IPS-11a (cell line): ENCODE data around the gene PHACTR3.

Experiments used
- H3K4me3 ChIP-seq: one replicate; pipeline ENCODE4 v1.5.1; 2013; ENCODE audit warnings: low read depth, low read length, control low read depth

PHACTR3 gene

DNA sequence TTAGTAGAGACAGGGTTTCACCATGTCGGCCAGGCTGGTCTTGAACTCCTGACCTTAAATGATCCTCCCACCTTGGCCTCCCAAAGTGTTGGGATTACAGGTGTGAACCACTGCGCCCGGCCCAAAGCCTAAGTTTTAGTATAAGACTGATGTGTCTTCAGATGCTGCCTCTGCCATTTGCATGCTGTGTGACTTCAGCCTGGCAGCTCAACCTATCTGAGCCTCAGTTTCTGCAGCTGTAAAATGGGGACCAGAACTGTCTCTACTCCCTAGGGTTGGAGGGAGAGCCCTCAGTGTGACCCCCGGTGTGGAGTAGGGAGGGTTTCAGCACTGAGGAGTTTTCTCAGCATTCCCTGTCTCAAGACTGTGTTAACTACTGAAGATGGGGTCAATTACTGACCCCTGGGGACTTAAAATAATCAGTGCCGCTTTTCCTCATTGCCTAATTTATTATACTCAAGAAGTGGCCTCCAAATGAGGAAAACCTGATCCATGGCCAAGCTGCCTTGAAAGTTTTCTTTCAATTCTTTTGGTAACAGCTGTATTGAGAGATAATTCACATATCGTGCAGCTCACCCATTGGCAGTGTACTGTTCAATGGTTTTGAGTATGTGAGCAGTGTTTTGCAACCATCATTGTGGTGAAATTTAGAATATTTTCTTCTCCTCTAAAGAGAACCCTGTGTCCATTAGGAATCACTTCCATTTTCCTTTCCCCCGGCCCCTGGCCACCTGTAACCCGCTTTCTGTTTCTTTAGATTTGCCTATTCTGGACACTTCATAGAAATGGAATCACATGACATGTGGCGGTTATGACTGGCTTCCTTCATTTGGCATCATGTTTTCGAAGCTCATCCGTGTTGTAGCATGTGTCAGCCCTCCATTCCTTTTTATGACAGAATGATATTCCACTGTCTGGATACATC lies 64.8 kb downstream of the PHACTR3 start:
- H3K4me3 ChIP-seq, result no peak overlapping the region

DNA sequence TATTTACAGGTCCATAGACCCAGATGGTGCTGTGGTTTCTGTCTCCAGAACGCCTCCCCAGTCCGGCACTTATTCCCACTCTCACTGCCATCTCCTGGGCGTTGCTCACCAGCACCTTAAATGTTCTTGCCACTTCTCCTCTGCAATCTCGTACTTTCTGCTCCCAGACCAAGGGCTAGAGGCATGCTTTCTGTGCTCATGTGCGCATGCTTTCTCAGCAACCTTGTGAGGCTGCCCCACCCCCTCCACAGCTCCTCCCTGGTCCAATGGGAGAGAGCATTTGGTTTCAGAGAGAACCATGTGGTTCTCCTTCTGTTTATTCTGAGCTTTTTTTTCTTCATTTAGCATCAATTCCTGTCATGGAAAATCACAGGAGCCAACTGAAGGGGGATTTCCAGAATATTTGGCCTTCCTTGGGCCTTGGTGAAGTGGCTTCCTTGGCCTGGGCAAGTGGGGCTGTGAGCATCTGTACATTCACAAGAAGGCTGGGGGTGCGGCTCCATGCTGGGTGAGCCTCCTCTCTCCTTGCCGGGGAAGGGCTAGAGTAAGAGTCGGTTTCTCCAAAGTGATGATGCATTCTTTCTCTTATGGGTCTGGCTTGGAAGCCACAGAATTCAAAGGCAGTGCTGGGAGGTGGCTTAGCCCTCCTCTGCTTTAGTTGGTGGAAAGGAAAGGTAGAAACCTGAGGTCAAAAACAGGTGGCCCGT lies 66.6 kb downstream of the PHACTR3 start:
- H3K4me3 ChIP-seq, result no peak overlapping the region

DNA sequence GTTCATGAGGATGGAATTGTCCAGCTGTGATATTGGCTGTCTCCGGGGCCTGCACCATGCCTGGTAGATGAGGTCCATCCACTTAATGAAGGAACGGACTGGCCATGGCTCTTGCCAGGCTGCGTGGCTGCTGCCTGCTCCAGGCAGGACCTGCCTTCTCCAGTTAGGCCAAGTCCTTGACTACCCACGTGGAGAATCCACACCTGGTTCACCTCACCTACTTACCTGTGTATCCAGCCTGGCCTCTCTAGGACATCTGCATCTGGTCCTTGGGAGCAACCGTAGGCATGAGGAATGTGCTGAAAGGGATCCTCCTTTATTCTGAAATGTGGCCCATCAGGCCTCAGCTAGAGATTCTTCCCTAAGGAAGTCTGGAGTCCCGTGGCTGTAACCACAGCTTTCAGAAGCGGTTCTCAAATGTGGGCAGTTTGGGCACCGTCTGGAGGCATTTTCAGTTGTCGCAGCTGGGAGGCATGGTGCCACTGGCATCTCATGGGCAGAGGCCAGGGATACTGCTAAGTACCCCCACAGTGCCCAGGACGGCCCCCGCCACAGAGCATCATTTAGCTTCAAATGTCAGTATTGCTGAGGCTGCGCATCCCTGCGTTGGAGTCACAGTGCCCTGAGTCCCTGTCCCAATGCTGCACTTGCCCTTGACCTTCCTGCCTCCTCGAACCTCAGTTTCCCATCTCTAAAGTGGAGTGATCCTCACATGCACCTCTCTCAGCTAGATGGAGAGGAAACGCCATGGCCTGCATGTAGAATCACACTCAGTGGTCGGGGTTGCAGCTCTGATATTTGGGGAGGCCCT lies 67.5 kb downstream of the PHACTR3 start:
- no peak overlapping the region for H3K4me3 ChIP-seq

DNA sequence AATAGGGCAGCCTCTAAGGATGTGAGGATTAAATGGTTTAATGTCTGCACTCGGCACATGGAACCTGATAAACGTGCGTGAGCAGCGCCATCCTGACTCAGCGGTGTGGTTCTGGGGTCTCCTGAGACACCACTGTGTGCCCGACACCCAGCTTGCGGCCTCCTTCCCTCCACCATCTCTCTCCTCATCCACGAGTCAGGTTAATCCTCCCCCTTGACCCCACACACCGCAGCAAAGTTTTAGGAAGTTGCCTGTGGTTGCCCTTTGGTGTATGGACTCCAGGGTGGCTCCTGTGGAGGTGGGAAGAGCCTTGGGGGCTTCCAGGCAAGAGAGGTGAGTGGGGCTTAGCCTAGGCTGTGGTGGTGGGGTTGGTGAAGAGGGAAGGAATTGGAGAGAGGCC lies 68.2 kb downstream of the PHACTR3 start:
- H3K4me3 ChIP-seq, result no peak overlapping the region

DNA sequence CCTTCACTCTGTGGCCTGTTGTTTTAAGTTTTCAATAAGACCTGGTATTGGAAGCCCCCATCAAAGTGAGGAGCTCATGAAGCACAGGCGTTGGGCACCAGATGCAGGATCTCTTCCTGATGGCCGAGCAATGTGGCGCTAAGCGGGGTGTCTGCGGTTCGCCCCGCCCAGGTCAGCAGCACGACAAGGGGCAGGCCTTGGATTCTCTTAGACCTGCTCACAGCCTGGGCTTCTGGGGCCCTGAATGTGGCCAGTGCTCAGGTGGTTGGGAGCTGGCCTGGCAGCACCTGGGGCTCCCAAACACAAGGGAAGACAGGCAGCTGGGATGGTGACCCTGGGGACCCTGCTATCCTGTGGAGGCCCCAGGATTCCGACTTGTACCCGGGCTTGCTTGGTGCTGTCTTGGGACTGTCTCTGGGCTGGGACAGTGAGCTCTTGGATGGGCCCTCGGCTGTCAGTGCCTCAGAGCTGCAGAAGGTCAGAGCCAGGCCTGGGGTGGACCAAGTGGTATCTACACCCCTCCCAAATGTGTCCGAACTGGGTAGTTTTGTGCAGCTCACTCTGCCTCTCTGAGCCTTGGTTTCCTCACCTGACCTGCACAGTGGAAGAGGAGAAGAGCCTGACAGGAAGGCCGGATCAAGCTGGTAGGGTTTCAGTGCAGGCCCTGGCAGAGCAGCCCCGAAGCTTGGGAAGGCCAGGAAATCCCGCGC lies 69.1 kb downstream of the PHACTR3 start:
- no peak overlapping the region for H3K4me3 ChIP-seq

DNA sequence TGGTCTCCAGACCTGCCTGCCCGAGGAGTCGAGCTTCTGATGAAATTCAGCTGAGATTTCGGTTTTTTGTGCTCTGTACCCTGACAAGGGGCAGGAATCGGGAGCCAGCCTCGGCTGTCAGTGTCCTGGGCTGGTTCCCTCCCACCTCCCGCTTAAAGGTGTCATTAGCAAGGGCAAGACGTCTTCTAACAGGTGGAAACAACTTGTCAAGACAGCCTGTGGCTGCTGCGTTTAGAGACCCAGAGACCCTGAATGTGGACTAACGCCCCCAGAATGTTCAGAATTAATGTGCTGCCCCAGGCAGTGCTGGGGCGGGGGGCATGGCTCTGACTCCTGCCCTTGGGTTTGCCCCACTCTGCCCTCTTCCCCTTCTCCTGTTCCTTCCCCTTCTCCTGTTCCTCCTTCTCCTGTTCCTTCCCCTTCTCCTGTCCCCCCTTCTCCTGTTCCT lies 69.7 kb downstream of the PHACTR3 start:
- no peak overlapping the region for H3K4me3 ChIP-seq

DNA sequence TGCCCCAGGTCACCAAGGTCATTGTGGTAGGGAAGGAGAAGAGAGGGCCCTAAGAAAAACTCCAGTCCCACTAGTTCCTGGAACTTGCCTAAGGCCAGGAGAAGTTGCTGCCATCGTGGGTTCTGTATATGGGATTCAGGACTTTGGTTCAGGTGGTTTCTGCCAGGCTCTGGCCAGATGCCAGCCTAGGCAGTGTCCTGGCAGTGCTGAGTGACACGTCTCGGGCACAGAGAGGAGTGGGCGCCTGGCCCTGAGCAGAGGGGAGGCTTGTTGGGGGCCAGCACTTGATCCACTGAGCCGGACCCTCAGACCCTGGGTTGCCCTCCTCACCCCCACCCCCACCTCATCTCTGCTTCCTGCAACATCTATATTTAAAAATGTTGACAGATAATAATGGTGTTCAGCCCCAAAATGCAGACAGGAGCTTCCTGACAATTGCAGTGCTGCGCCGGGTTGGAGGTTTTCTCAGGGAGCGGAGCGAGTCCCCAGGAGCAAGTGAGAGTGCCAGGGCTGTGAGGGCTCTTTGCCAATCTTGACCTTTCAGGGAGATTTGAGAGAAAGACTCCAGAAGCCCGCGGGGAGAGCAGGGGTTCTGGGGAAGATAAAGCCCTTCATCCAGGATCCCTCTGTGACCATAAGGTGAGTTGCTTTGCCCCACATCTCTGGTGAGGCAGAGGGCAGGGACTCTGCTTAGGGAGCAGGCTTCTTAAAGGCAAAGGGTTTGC lies 71.9 kb downstream of the PHACTR3 start:
- H3K4me3 ChIP-seq, result no peak overlapping the region

DNA sequence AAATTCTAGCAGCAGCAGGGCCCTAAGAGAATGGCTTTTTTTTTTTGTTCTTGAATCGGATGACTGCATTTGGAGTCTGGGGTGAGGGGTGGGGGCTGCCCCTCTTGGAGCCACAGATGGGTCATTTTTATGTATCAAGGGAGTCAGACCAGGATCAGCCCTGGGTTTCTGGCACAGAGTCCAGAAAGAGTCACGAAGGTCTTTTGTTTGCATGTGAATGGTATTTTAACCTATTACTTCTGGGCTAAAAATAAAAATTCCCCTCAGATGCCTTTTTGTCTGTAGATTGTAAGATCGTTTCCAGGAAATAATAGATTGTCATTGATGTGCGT lies 72.5 kb downstream of the PHACTR3 start:
- H3K4me3 ChIP-seq, result no peak overlapping the region

DNA sequence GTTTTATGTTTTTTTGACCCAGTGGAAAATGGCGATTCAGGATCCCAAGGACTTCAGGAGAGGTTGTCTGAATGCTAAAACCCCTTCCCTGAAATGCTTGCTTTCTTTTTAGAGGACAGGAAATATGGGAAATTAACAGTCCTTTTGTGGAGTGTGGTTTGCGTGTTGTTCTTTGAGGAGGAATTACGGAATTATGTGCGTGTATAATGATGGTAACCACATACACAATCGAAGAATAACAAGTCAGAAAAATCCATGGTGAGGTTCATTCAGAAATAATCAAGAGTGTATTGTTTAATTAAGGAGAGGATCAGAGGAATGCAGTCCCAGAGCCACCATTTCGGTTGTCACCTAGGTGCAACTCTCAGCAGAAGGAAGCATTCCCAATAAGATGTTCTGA lies 73.2 kb downstream of the PHACTR3 start:
- H3K4me3 ChIP-seq, result no peak overlapping the region

DNA sequence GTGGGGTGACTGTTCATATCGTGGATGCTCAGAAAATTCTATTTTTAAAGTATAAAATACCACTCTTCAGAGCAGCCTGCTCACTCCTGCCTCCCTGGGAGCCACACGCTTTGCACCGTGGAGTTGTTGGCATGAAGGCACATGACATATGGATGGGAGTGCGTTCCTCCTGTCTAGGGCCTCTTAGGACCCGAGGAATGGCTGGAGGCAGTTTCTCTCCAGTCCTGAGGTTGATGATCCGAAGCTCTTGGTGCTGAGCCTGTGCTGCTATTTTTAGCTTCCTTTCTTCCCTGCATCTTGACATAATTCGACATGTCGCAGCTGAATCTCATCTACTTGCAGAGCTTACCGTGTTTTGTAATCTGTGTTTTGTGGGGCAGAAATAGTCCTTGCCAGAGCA lies 73.9 kb downstream of the PHACTR3 start:
- H3K4me3 ChIP-seq, result no peak overlapping the region

DNA sequence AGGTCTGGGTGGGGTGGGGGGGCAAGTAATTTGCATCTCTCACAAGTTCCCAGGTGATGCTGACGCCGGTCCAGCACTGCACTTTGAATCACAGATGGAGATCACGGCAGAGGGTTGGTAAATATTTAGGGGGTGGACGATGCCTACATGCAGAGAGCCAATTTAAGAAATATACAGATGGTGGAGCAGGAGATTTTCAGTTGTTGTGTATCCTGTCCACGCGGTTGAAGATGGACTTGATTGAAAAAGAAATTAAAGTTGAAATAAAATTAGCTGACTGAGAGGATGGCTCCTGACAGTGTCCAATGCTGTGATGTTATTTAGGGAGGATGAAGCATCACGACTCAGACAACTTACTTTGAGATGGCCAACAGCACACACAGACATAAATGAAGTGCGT lies 74.6 kb downstream of the PHACTR3 start:
- no peak overlapping the region for H3K4me3 ChIP-seq

DNA sequence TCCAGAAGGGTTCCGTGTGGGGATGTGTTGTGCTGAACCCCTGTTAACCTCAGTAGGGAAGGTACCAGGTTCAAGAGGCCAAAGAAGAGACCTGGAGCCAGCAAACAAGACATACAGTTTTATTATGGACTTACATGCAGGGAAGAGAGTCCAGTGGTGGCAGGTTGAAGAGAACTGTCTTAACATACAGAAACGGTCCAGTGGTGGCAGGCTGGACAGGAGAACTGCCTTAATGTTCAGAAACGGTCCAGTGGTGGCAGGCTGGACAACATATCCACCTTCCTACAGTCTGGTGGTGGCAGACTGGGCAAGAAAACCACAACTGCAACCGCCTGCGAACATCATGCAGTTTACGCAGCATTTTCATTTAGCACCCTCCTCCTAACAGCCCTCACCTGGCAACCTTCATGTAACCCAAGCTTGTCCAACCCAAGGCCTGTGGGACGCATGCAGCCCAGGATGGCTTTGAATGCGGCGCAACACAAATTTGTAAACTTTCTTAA lies 75.9 kb downstream of the PHACTR3 start:
- H3K4me3 ChIP-seq, result no peak overlapping the region

DNA sequence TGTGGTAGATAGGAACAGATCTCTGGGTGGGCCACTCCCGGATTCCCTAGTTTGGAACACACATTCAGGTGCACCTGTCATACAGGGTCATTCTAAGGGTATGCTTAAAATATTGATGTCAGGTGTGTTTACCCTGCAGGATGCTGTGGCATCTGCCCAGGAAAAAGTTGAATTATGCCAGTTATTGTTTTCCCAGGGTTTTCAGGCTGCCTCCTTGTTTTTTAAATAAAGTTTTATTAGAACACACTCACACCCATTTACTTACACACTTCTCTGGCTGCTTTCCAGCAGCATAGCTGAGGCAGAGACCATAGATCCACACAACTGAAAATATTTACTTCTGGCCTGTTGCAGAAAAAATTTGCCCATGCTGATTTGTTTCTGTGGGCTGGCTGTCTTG lies 76.5 kb downstream of the PHACTR3 start:
- no peak overlapping the region for H3K4me3 ChIP-seq

DNA sequence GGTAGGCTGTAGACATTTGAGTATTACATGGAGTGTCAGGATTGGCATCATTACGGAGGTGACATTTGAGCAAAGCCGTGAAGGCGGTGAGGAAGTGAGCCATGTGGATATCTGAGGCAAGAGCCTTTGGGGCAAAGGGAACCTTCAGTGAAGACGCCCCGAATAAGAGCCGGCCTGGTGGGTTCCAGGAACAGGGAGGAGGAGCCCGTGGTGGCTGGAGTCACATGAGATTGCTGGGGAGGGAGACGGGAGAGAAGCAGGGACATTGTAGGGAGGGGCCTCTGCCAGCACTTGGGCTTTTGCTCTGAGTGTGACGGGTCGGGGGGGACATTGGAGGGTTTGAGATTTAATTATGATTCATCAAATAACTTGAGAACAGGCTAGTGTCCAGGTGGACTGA lies 78.3 kb downstream of the PHACTR3 start:
- H3K4me3 ChIP-seq, result no peak overlapping the region

DNA sequence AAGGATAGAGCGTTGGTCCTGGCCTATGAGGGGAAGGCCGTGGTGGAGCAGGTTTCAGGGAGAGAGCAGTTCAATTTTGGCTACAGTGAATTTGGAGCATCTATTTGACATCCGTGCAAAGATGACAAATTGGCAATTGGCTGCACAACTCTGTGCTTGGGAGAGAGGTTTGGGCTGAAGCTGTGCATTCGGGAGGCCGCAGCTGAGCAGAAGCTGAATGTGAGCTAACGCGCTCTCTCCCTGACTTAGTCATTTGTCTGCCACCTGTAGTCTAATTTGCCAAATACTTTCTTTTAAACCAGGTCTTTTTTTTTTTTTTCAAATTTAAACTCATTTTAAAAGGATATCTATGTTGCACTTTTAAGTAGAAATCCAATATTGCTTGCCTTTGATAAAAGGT lies 78.8 kb downstream of the PHACTR3 start:
- no peak overlapping the region for H3K4me3 ChIP-seq

DNA sequence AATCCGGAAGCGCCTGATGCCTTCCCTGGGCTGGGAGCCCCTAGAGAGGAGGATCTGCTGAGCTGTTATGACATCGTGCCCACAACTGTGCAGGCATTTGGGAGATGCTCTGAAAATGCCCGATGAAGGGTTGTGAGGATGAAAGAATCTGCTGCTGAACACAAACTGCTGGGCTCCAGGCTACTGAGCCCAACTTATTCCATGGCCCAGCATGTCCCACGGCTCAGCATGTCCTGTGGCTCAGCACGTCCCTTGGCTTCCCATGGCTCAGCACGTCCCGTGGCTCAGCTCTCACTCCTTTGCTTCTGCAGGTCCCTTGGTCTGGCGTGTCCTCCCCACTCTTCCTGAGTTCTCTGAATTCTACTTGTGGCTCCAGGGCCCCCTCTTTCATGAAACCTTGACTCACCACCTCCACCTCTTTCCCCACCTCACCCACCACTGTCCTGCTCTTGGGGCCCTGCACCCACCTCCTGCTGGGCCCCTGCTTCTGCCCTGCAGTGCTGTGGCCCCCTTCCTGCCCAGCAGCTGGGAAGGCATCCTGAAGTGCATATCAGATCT lies 80.4 kb downstream of the PHACTR3 start:
- no peak overlapping the region for H3K4me3 ChIP-seq

DNA sequence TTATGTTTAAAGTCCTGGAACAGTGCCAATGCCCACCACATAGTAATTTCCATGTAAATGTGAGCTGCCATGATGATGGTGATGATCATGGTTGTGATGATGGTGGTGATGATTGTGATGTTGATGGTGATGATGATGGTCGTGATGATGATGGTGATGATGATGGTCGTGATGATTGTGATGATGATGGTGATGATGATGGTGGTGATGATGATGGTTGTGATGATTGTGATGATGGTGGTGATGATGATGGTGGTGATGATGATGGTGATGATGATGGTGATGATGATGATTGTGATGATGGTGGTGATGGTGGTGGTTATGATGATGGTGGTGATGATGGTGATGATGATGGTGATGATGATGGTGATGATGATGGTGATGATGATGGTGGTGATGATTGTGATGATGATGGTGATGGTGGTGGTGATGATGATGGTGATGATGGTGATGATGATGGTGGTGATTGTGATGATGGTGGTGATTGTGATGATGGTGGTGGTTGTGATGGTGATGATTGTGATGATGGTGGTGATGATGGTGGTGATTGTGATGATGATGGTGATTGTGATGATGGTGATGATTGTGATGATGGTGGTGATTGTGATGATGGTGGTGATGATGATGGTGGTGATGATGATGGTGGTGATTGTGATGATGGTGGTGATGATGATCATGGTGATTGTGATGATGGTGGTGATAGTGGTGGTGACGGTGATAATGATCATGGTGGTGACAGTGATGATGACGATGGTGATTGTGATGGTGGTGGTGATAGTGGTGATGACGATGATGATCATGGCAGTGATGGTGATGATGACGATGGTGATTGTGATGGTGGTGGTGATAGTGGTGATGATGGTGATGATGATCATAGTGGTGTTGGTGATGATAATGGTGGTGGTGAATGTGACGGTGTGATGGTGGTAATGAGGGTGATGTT lies 82.3 kb downstream of the PHACTR3 start:
- H3K4me3 ChIP-seq, result no peak overlapping the region

DNA sequence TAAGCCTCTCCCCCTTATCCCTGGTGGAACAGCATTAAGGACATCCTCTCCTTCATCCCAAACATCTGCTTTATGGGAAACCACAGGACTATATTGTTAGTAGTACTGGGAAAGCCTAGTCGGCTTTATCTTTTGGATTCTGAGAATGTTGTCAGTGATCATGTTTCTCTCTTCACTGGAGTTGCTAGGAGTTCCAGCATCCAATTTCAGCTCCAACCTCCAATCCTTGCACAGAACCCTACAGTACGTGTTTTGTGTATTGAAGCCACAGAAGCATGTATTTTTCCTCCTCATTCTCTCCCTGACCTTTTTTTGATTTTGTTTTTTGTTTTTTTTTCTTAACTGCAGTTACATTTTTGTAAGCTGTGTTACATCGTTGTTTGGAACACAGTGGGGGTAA lies 84.0 kb downstream of the PHACTR3 start:
- H3K4me3 ChIP-seq, result no peak overlapping the region

DNA sequence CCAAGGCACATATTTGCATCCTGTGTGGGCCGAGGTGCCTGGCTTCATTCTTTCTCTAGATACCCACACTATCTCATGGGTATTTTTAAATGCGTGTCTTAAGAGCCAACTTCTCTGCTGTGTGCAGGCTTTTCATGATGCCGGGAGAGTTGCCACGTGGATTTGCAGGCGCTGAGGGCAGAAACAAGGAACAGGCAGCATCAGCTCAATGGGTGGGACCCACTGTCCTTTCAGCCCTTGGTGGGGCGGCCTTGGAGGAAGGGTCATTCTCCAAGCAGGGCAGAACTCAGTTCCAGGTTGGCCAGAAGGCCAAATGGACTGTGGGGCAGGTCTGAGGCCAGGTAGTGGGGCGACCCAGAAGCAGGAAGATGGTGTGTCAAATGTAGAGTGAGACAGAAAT lies 84.7 kb downstream of the PHACTR3 start:
- no peak overlapping the region for H3K4me3 ChIP-seq
